DND-41 (cell line): ENCODE results near the gene CCL26.

Experiments used
- EZH2 ChIP-seq: IDR thresholded peaks from 3 replicates; pipeline ENCODE4 v1.6.1; 2012; ENCODE audit warnings: borderline replicate concordance, low read depth, mild to moderate bottlenecking, moderate library complexity, low read length, inconsistent platforms; ENCODE audit not compliant: severe bottlenecking
- TF ChIP-seq, protein P1 (sequence below): IDR thresholded peaks from 2 replicates; pipeline ENCODE4 v1.5.1; 2012; ENCODE audit warnings: borderline replicate concordance, low read length, moderate library complexity, mild to moderate bottlenecking; ENCODE audit not compliant: poor library complexity, severe bottlenecking; ENCODE audit errors: extremely low read depth

DNA sequence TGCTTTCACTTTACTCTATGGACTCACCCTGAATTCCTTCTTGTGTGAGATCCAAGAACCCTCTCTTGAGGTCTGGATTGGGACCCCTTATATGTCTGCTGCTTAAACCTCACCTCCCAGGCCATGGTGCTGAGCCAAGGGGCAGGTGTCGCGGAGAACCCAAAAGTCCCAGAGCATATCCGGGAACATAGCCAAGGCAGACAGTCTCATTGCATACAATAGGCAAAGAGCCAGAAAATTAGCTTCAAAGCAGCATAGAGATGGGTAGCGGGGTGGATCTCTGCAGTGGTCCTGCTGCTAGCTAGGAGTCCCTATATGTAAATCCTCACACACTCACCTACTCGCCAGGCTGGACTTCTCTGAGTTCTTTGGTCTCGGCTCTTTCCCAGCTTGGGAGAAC, 36.1 kb upstream of the CCL26 start:
- TF ChIP-seq, protein P1, sequence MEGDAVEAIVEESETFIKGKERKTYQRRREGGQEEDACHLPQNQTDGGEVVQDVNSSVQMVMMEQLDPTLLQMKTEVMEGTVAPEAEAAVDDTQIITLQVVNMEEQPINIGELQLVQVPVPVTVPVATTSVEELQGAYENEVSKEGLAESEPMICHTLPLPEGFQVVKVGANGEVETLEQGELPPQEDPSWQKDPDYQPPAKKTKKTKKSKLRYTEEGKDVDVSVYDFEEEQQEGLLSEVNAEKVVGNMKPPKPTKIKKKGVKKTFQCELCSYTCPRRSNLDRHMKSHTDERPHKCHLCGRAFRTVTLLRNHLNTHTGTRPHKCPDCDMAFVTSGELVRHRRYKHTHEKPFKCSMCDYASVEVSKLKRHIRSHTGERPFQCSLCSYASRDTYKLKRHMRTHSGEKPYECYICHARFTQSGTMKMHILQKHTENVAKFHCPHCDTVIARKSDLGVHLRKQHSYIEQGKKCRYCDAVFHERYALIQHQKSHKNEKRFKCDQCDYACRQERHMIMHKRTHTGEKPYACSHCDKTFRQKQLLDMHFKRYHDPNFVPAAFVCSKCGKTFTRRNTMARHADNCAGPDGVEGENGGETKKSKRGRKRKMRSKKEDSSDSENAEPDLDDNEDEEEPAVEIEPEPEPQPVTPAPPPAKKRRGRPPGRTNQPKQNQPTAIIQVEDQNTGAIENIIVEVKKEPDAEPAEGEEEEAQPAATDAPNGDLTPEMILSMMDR, result no peak
- no peak for TF ChIP-seq EZH2
